ENCODE data around the gene ZNF335. TPM values are rescaled to one million over a fixed set of nuclear protein-coding genes. Genes with fewer than 3 reads are reported as not detected.
A peak's percentile ranks its signal among the peaks of the same experiment; 100 is the strongest.

ZNF335 gene
- polyA plus RNA-seq (2011; rRNA removed) (4.5 and 9.9 TPM in 2 replicates), polyA minus RNA-seq (2011; rRNA and poly(A)+ RNA removed) (17.2 and 18.5 TPM in 2 replicates)

GRCh38 chr20:45971675-45972499 is at the start of gene ZNF335:
Gene ZNF335, minus strand, starts transcription at chr20:45972203. Its CDS starts 793 bp downstream, at chr20:45971410.
- H3K4me3 ChIP-seq (ENCODE audit: low read depth, low read length), result peak within 1 kb of the TSS; percentile 90
- no peaks in the 10 kb centered on the region for H3K27me3 ChIP-seq (ENCODE audit: control insufficient read depth, insufficient read depth, low read length)
- ChIA-PET POLR2A (interaction anchor here (0.5 kb wide), 1 partner anchor 152 kb away, joined by 6 read pairs; no protein-coding TSS in a partner anchor), CTCF (interaction anchor here (0.6 to 7.1 kb wide), 8 partner anchors 12 to 123 kb away, joined by 3 to 64 read pairs (median 18); partner anchors contain the start of genes CTSA and NEURL2)
- TF ChIP-seq CTCF (IDR thresholded peaks at IDR 0.05; ENCODE audit: insufficient read depth, low read depth, low read length), result peak; percentile 39
- DNase-seq (ENCODE audit: low read depth), result peak; percentile 60
- H3K36me3 ChIP-seq (ENCODE audit: control insufficient read depth, insufficient read depth, low read length), result peaks cover 17% of the 10 kb centered on the region

GRCh38 chr20:46020555-46020954 is 48.6 kb upstream of the ZNF335 start:
- TF ChIP-seq CTCF (IDR thresholded peaks at IDR 0.05; ENCODE audit: insufficient read depth, low read depth, low read length), result no peak
- Histone ChIP-seq H3K27me3 (ENCODE audit: control insufficient read depth, insufficient read depth, low read length) (peaks cover 9% of the 10 kb centered on the region), H3K4me3 (ENCODE audit: low read depth, low read length) (no peak overlapping the region), H3K36me3 (ENCODE audit: control insufficient read depth, insufficient read depth, low read length) (no peaks in the 10 kb centered on the region)
- ChIA-PET CTCF (no interaction called here), POLR2A (no interaction called here)
- DNase-seq (ENCODE audit: low read depth), result no peak

GRCh38 chr20:46018611-46019010 is 46.6 kb upstream of the ZNF335 start:
- DNase-seq (ENCODE audit: low read depth), result no peak
- Histone ChIP-seq H3K36me3 (ENCODE audit: control insufficient read depth, insufficient read depth, low read length) (no peaks in the 10 kb centered on the region), H3K27me3 (ENCODE audit: control insufficient read depth, insufficient read depth, low read length) (peaks cover 11% of the 10 kb centered on the region), H3K4me3 (ENCODE audit: low read depth, low read length) (no peak overlapping the region)
- CTCF ChIA-PET, result interaction anchor here (0.6 to 1.6 kb wide), 3 partner anchors 31 to 330 kb away, joined by 3 to 5 read pairs (median 4); no protein-coding TSS in a partner anchor
- POLR2A ChIA-PET, result no interaction called here
- TF ChIP-seq CTCF (IDR thresholded peaks at IDR 0.05; ENCODE audit: insufficient read depth, low read depth, low read length), result no peak

- POLR2A ChIA-PET, result no interaction called here
Observed at GRCh38 chr20:46018112-46018511, 46.1 kb upstream of the ZNF335 start.

More at GRCh38 chr20:46018112-46018511, 46.1 kb upstream of the ZNF335 start:
- Histone ChIP-seq H3K36me3 (ENCODE audit: control insufficient read depth, insufficient read depth, low read length) (no peaks in the 10 kb centered on the region), H3K27me3 (ENCODE audit: control insufficient read depth, insufficient read depth, low read length) (peaks cover 13% of the 10 kb centered on the region), H3K4me3 (ENCODE audit: low read depth, low read length) (no peak overlapping the region)
- DNase-seq (ENCODE audit: low read depth), result no peak
- TF ChIP-seq CTCF (IDR thresholded peaks at IDR 0.05; ENCODE audit: insufficient read depth, low read depth, low read length), result no peak
- CTCF ChIA-PET, result interaction anchor here (0.6 to 1.6 kb wide), 3 partner anchors 31 to 331 kb away, joined by 3 to 5 read pairs (median 4); no protein-coding TSS in a partner anchor
